GM12878 (cell line): Measurements from ENCODE around the gene AADAC. TPM values are rescaled to one million over a fixed set of nuclear protein-coding genes. Genes with fewer than 3 reads are reported as not detected.
A peak's percentile ranks its signal among the peaks of the same experiment; 100 is the strongest.

Experiments
- ATF7 ChIP-seq: fragments of 450-650 bp; IDR thresholded peaks from 2 replicates; pipeline ENCODE4 v1.6.1; 2016; ENCODE audit warnings: low read depth, mild to moderate bottlenecking
- E2F8 ChIP-seq: fragments of 450-650 bp; IDR thresholded peaks from 2 replicates; pipeline ENCODE4 v1.6.1; 2018; ENCODE audit warnings: mild to moderate bottlenecking, low read depth, moderate library complexity; ENCODE audit not compliant: partially characterized antibody
- EED ChIP-seq: sonication (generic); IDR thresholded peaks from 2 replicates; pipeline ENCODE4 v1.6.1; 2016; ENCODE audit warnings: antibody characterized with exemption, low read depth
- EP300 ChIP-seq, 2 experiments: fragments of 150-350 bp in 1 of 2; IDR thresholded peaks; 2 replicates each; pipeline ENCODE4 v1.6.1; 2011 to 2012; ENCODE audit warnings: low read depth in 2 of 2, low read length in 2 of 2, borderline replicate concordance in 1 of 2, improper control_type of control experiment in 1 of 2, inconsistent platforms in 1 of 2; ENCODE audit not compliant: control insufficient read depth in 1 of 2
- JUNB ChIP-seq: IDR thresholded peaks from 2 replicates; pipeline ENCODE4 v1.6.1; 2016; ENCODE audit warnings: antibody characterized with exemption, mild to moderate bottlenecking
- MYB ChIP-seq: fragments of 150-350 bp; IDR thresholded peaks from 2 replicates; pipeline ENCODE4 v1.6.1; 2014; ENCODE audit warnings: mild to moderate bottlenecking, low read depth, low read length, borderline replicate concordance
- NFYB ChIP-seq: IDR thresholded peaks from 2 replicates; pipeline ENCODE4 v1.6.1; 2011; ENCODE audit warnings: low read depth, mild to moderate bottlenecking, low read length, improper control_type of control experiment, moderate library complexity; ENCODE audit not compliant: insufficient read depth
- NRF1 ChIP-seq: conservative IDR thresholded peaks from 2 replicates; pipeline ENCODE4 v1.6.1; 2011; ENCODE audit warnings: mild to moderate bottlenecking, low read depth, low read length, improper control_type of control experiment
- POU2F2 ChIP-seq: IDR thresholded peaks from 3 replicates; pipeline ENCODE4 v1.6.1; 2011; ENCODE audit warnings: low read depth, mild to moderate bottlenecking, low read length, borderline replicate concordance
- RAD51 ChIP-seq: fragments of 450-650 bp; IDR thresholded peaks from 2 replicates; pipeline ENCODE4 v1.6.1; 2016; ENCODE audit warnings: moderate library complexity, mild to moderate bottlenecking, inconsistent platforms
- RBBP5 ChIP-seq: fragments of 200-600 bp; sonication (generic); conservative IDR thresholded peaks from 2 replicates; pipeline ENCODE4 v1.6.1; 2016
- RCOR1 ChIP-seq: conservative IDR thresholded peaks from 2 replicates; pipeline ENCODE4 v1.6.1; 2012; ENCODE audit warnings: low read depth, low read length, improper control_type of control experiment
- SMARCA5 ChIP-seq: fragments of 450-650 bp; IDR thresholded peaks from 2 replicates; pipeline ENCODE4 v1.6.1; 2017; ENCODE audit warnings: mild to moderate bottlenecking
- SREBF1 ChIP-seq: IDR thresholded peaks from 2 replicates; pipeline ENCODE4 v1.6.1; 2012; ENCODE audit warnings: mild to moderate bottlenecking, low read length
- STAT3 ChIP-seq: IDR thresholded peaks from 2 replicates; pipeline ENCODE4 v1.6.1; 2011; ENCODE audit warnings: low read depth, low read length, improper control_type of control experiment
- TCF3 ChIP-seq: IDR thresholded peaks from 2 replicates; pipeline ENCODE4 v1.6.1; 2012; ENCODE audit warnings: low read depth, mild to moderate bottlenecking, low read length, borderline replicate concordance; ENCODE audit not compliant: insufficient read depth
- WRNIP1 ChIP-seq: IDR thresholded peaks from 2 replicates; pipeline ENCODE4 v1.6.1; 2011; ENCODE audit warnings: low read depth, low read length, improper control_type of control experiment, borderline replicate concordance
- YBX1 ChIP-seq: fragments of 450-650 bp; IDR thresholded peaks from 2 replicates; pipeline ENCODE4 v1.6.1; 2016; ENCODE audit warnings: antibody characterized with exemption
- ZBTB11 ChIP-seq: fragments of 450-650 bp; formaldehyde crosslinking; IDR thresholded peaks from 2 replicates; pipeline ENCODE4 v1.5.0; 2022; ENCODE audit warnings: mild to moderate bottlenecking, missing genetic modification characterization
- ZSCAN29 ChIP-seq: fragments of 450-650 bp; IDR thresholded peaks from 2 replicates; pipeline ENCODE4 v1.6.1; 2017; ENCODE audit warnings: mild to moderate bottlenecking, moderate library complexity
- polyA plus RNA-seq, 11 experiments: library from polyadenylated mRNA; depleted of rRNA in 4 of 11; unstranded in 6 of 11; stranded (reverse) in 5 of 11; fragments of >200 nt; fragmentation: Nextera tagmentation in 4 of 11; fragmentation: Illumina TruSeq in 1 of 11; extraction: Ambion mirVana in 4 of 11; extraction: Trizol in 1 of 11; gene quantifications; 1 replicate in 1 of 11; 2 replicates in 10 of 11; pipeline versions ENCODE4 v1.2.1 to v1.2.3, GENCODE V29; 2011 to 2016; ENCODE audit warnings: inconsistent platforms in 2 of 11, missing spikeins in 2 of 11, low read depth in 1 of 11
- total RNA-seq, 4 experiments: library from RNA; depleted of rRNA in 3 of 4; stranded (reverse); fragments of >200 nt in 3 of 4; fragmentation: Illumina TruSeq in 1 of 4; extraction: Trizol in 1 of 4; gene quantifications; 2 replicates each; pipeline versions ENCODE4 v1.2.1 to v1.2.3, GENCODE V29; 2013 to 2021
- TF ChIP-seq, protein P1 (sequence below): fragments of 450-650 bp; IDR thresholded peaks from 2 replicates; pipeline ENCODE4 v1.6.1; 2016; ENCODE audit warnings: mild to moderate bottlenecking, moderate library complexity, borderline replicate concordance

The AADAC gene
- total and polyA plus RNA-seq, 10 of the 15 experiments (the other 5 are each of a cell fraction or from before 2014, with no cell fraction given), result 0.13 TPM; not detected in 9

- TF ChIP-seq EP300 (IDR thresholded peaks at IDR 0.05; ENCODE audit: borderline replicate concordance in 1 of 2, control insufficient read depth in 1 of 2, low read depth in 2 of 2, low read length in 2 of 2) (peak; percentile 34 to 58; a peak in 2 of 4 replicates), SREBF1 (no peak), STAT3 (no peak), TCF3 (no peak), ZBTB11 (CRISPR knock-in tag) (no peak), WRNIP1 (no peak), EED (peak; percentile 81), RAD51 (no peak), NFYB (no peak), YBX1 (no peak), NRF1 (no peak), ZSCAN29 (no peak), RCOR1 (no peak), SMARCA5 (no peak), POU2F2 (no peak), RBBP5 (no peak), ATF7 (peak; percentile 87), JUNB (0 out of 2 replicates have a peak, but pooled peaks have one; percentile 22), E2F8 (no peak), MYB (no peak)
- TF ChIP-seq, protein P1, sequence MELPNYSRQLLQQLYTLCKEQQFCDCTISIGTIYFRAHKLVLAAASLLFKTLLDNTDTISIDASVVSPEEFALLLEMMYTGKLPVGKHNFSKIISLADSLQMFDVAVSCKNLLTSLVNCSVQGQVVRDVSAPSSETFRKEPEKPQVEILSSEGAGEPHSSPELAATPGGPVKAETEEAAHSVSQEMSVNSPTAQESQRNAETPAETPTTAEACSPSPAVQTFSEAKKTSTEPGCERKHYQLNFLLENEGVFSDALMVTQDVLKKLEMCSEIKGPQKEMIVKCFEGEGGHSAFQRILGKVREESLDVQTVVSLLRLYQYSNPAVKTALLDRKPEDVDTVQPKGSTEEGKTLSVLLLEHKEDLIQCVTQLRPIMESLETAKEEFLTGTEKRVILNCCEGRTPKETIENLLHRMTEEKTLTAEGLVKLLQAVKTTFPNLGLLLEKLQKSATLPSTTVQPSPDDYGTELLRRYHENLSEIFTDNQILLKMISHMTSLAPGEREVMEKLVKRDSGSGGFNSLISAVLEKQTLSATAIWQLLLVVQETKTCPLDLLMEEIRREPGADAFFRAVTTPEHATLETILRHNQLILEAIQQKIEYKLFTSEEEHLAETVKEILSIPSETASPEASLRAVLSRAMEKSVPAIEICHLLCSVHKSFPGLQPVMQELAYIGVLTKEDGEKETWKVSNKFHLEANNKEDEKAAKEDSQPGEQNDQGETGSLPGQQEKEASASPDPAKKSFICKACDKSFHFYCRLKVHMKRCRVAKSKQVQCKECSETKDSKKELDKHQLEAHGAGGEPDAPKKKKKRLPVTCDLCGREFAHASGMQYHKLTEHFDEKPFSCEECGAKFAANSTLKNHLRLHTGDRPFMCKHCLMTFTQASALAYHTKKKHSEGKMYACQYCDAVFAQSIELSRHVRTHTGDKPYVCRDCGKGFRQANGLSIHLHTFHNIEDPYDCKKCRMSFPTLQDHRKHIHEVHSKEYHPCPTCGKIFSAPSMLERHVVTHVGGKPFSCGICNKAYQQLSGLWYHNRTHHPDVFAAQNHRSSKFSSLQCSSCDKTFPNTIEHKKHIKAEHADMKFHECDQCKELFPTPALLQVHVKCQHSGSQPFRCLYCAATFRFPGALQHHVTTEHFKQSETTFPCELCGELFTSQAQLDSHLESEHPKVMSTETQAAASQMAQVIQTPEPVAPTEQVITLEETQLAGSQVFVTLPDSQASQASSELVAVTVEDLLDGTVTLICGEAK, result no peak
These were observed 57.9 kb downstream of the AADAC start (continued) for GRCh38 chr3:151871639-151872468.
